ENCODE measurements around the gene RBP5.

RBP5 gene

GRCh38 chr12:7145671-7146070 is 17.0 kb upstream of the RBP5 start:
- DNase-seq (ENCODE audit: low read depth): no peak
- no peak for TF ChIP-seq POLR2A (IDR thresholded peaks at IDR 0.05; ENCODE audit: extremely low read depth, insufficient read length)
- TF ChIP-seq MYC (IDR thresholded peaks at IDR 0.05; ENCODE audit: low read depth, low read length): no peak
- no peak for TF ChIP-seq CTCF (IDR thresholded peaks at IDR 0.05; ENCODE audit: low read depth, low read length)
- TF ChIP-seq MAX (IDR thresholded peaks at IDR 0.05; ENCODE audit: low read depth, low read length): no peak
- H3K4me3 ChIP-seq (ENCODE audit: low read depth, low read length): no peak overlapping the region

- TF ChIP-seq MAX (IDR thresholded peaks at IDR 0.05; ENCODE audit: low read depth, low read length) (no peak), MYC (IDR thresholded peaks at IDR 0.05; ENCODE audit: low read depth, low read length) (no peak), POLR2A (IDR thresholded peaks at IDR 0.05; ENCODE audit: extremely low read depth, insufficient read length) (no peak), CTCF (IDR thresholded peaks at IDR 0.05; ENCODE audit: low read depth, low read length) (peak; percentile 38)
- no peak overlapping the region for H3K4me3 ChIP-seq (ENCODE audit: low read depth, low read length)
- peak; percentile 53 for DNase-seq (ENCODE audit: low read depth)
Observed at GRCh38 chr12:7144414-7145120, 15.9 kb upstream of the RBP5 start.

GRCh38 chr12:7143564-7143963 is 14.9 kb upstream of the RBP5 start:
- no peak for DNase-seq (ENCODE audit: low read depth)
- no peak overlapping the region for H3K4me3 ChIP-seq (ENCODE audit: low read depth, low read length)
- no peak for TF ChIP-seq MAX (IDR thresholded peaks at IDR 0.05; ENCODE audit: low read depth, low read length)
- TF ChIP-seq POLR2A (IDR thresholded peaks at IDR 0.05; ENCODE audit: extremely low read depth, insufficient read length): no peak
- no peak for TF ChIP-seq MYC (IDR thresholded peaks at IDR 0.05; ENCODE audit: low read depth, low read length)
- no peak for TF ChIP-seq CTCF (IDR thresholded peaks at IDR 0.05; ENCODE audit: low read depth, low read length)

GRCh38 chr12:7142809-7143465 is 14.2 kb upstream of the RBP5 start:
- TF ChIP-seq CTCF (IDR thresholded peaks at IDR 0.05; ENCODE audit: low read depth, low read length): no peak
- DNase-seq (ENCODE audit: low read depth): no peak
- no peak overlapping the region for H3K4me3 ChIP-seq (ENCODE audit: low read depth, low read length)

- H3K4me3 ChIP-seq (ENCODE audit: low read depth, low read length): no peak overlapping the region
- peak; percentile 68 for DNase-seq (ENCODE audit: low read depth)
- TF ChIP-seq POLR2A (IDR thresholded peaks at IDR 0.05; ENCODE audit: extremely low read depth, insufficient read length) (no peak), CTCF (IDR thresholded peaks at IDR 0.05; ENCODE audit: low read depth, low read length) (peak; percentile 87)
Observed at GRCh38 chr12:7142056-7142644, 13.5 kb upstream of the RBP5 start.
